Measurements from ENCODE around the gene CDKAL1.

CDKAL1 gene

DNA sequence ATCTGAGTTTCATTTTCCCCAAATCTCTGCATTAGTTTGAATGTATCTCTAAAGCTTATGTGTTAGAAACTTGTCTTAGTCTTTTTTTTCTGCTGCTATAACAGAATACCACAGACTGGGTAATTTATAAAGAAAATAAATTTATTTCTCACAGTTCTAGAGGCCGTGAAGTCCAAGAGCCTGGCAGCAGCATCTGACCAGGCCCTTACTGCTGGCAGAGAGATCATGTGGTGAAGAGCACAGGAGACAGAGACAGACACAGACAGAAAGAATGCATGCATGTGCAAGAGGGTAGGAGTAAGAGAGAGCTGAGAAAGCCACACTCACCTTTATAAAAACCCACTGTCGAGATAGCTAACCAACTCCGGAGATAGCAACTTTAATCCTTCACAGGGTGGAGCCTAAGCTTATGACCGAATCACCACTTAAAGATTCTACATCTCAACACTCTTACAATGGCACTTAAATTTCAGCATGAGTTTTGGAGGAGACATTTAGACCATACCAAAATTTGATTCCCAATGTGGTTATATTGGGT is 646.6 kb downstream of the CDKAL1 start:
- TF ChIP-seq, protein P1, sequence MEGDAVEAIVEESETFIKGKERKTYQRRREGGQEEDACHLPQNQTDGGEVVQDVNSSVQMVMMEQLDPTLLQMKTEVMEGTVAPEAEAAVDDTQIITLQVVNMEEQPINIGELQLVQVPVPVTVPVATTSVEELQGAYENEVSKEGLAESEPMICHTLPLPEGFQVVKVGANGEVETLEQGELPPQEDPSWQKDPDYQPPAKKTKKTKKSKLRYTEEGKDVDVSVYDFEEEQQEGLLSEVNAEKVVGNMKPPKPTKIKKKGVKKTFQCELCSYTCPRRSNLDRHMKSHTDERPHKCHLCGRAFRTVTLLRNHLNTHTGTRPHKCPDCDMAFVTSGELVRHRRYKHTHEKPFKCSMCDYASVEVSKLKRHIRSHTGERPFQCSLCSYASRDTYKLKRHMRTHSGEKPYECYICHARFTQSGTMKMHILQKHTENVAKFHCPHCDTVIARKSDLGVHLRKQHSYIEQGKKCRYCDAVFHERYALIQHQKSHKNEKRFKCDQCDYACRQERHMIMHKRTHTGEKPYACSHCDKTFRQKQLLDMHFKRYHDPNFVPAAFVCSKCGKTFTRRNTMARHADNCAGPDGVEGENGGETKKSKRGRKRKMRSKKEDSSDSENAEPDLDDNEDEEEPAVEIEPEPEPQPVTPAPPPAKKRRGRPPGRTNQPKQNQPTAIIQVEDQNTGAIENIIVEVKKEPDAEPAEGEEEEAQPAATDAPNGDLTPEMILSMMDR (conservative IDR thresholded peaks at IDR 0.05; ENCODE audit: low read depth, low read length), result no peak
- no peak overlapping the region for H3K9ac ChIP-seq

DNA sequence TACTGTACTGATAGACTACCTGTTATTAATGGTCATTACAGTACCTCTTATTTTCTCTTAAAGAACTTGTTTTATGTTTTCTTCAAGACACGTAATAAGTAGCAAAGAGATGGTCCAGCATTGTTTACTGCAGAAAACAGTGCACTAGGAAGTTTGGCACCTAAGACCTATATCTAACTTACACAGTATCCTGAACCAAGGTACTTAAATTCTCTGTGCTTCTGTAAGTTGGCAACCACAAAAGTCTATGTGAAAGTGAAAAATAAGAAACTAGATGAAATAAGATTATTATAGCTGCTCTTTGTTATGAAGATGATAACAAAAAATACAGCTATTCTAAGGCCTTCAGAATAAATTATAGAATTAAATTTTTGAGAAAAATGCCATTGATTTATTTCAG is 647.6 kb downstream of the CDKAL1 start:
- H3K27ac ChIP-seq, result no peak overlapping the region
- H4K20me1 ChIP-seq (ENCODE audit: insufficient read depth), result no peaks in the 10 kb centered on the region
- H3K36me3 ChIP-seq (ENCODE audit: insufficient read depth), result no peaks in the 10 kb centered on the region
- H3K79me2 ChIP-seq (ENCODE audit: insufficient read depth, low read depth), result no peaks in the 10 kb centered on the region
- H3K4me1 ChIP-seq (ENCODE audit: low read depth, poor library complexity, severe bottlenecking), result peaks cover 9% of the 10 kb centered on the region
- H3K4me2 ChIP-seq, result peak overlapping the region; percentile 9; the same call in 1 of the 2 replicates
- H3K9ac ChIP-seq, result no peak overlapping the region
- H2AFZ ChIP-seq (ENCODE audit: low read depth), result no peak overlapping the region
- H3K27me3 ChIP-seq (ENCODE audit: insufficient read depth, low read depth), result no peaks in the 10 kb centered on the region
- TF ChIP-seq, protein P1 (conservative IDR thresholded peaks at IDR 0.05; ENCODE audit: low read depth, low read length), result no peak
- H3K4me3 ChIP-seq (IDR thresholded peaks at IDR 0.05; ENCODE audit: insufficient read depth, low read depth, low read length), result no peak overlapping the region

More for the DNA sequence above, 646.6 kb downstream of the CDKAL1 start:
- no peaks in the 10 kb centered on the region for H3K79me2 ChIP-seq (ENCODE audit: insufficient read depth, low read depth)
- peaks cover 9% of the 10 kb centered on the region for H3K4me1 ChIP-seq (ENCODE audit: low read depth, poor library complexity, severe bottlenecking)
- H2AFZ ChIP-seq (ENCODE audit: low read depth), result no peak overlapping the region
- no peaks in the 10 kb centered on the region for H4K20me1 ChIP-seq (ENCODE audit: insufficient read depth)
- H3K27me3 ChIP-seq (ENCODE audit: insufficient read depth, low read depth), result no peaks in the 10 kb centered on the region
- no peaks in the 10 kb centered on the region for H3K36me3 ChIP-seq (ENCODE audit: insufficient read depth)
- no peak overlapping the region for H3K4me3 ChIP-seq (IDR thresholded peaks at IDR 0.05; ENCODE audit: insufficient read depth, low read depth, low read length)
- H3K4me2 ChIP-seq, result no peak overlapping the region
- no peak overlapping the region for H3K27ac ChIP-seq

DNA sequence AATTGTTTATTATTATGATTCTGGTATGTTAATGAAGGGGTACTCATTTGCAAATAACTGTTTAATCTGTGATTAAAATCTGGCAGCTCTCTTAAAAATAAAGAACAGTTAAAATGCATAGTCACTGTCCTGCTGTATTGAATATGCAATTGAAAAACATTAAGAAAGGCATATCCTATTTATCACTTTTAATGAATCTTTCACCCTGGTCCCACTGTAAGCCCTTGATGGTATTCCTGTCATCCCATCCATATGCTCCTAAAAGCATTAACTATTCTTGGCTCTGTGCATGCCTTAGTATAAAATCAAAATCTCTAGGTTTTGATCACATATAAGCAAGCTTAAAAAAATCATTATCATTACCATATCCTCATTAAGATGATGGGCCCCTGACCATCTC is 648.3 kb downstream of the CDKAL1 start:
- Histone ChIP-seq H3K4me1 (ENCODE audit: low read depth, poor library complexity, severe bottlenecking) (peaks cover 9% of the 10 kb centered on the region), H3K4me3 (IDR thresholded peaks at IDR 0.05; ENCODE audit: insufficient read depth, low read depth, low read length) (no peak overlapping the region), H3K9ac (no peak overlapping the region)

DNA sequence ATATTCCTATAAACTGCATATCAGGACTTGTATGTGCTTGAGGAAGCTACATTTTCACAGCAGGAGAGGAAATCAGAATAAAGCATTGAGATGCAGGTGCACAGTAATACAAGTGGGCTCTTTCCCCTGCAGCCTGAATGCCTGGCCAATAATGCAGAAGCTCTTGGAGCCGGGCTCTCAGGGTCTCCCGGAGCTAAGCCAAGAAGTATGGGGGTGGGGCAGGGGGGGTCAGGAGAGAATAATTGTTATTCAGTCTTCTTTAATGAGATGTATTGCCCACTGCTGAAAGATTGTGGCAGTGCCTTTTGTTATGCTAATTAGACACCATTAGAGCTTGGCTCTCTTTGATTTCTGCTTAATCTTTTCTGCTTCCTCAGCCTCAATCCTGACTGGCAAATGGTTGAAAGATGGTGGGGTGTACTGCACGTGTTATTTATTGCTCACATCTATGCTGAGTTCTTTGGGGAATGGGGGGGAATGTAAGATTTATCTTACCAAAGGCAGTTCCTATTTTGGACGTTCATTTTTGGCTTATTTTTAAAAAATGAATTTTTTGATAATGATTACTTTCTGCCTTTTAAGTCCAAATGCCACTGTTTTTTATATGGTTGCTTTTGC is 651.7 kb downstream of the CDKAL1 start:
- TF ChIP-seq, protein P1 (conservative IDR thresholded peaks at IDR 0.05; ENCODE audit: low read depth, low read length), result no peak
- Histone ChIP-seq H3K4me3 (IDR thresholded peaks at IDR 0.05; ENCODE audit: insufficient read depth, low read depth, low read length) (no peak overlapping the region), H3K36me3 (ENCODE audit: insufficient read depth) (no peaks in the 10 kb centered on the region), H3K4me1 (ENCODE audit: low read depth, poor library complexity, severe bottlenecking) (peaks cover 9% of the 10 kb centered on the region), H3K4me2 (no peak overlapping the region), H3K79me2 (ENCODE audit: insufficient read depth, low read depth) (no peaks in the 10 kb centered on the region), H3K27me3 (ENCODE audit: insufficient read depth, low read depth) (no peaks in the 10 kb centered on the region), H3K27ac (no peak overlapping the region), H4K20me1 (ENCODE audit: insufficient read depth) (no peaks in the 10 kb centered on the region), H3K9ac (no peak overlapping the region), H2AFZ (ENCODE audit: low read depth) (no peak overlapping the region)

More for the DNA sequence above, 648.3 kb downstream of the CDKAL1 start:
- H2AFZ ChIP-seq (ENCODE audit: low read depth), result no peak overlapping the region
- no peaks in the 10 kb centered on the region for H3K79me2 ChIP-seq (ENCODE audit: insufficient read depth, low read depth)
- no peak overlapping the region for H3K4me2 ChIP-seq
- no peaks in the 10 kb centered on the region for H4K20me1 ChIP-seq (ENCODE audit: insufficient read depth)
- no peaks in the 10 kb centered on the region for H3K27me3 ChIP-seq (ENCODE audit: insufficient read depth, low read depth)
- TF ChIP-seq, protein P1 (conservative IDR thresholded peaks at IDR 0.05; ENCODE audit: low read depth, low read length), result no peak
- no peak overlapping the region for H3K27ac ChIP-seq
- H3K36me3 ChIP-seq (ENCODE audit: insufficient read depth), result no peaks in the 10 kb centered on the region
